DMS 273 treated with DMSO at 0.1 percent for 48 hours (cell line): Measurements from ENCODE around the gene ITSN1.
"Not testable (repeated sequence)": the region's sequence is repeated elsewhere in the genome, so short reads cannot be mapped to it uniquely, and the experiment has no call there.

ENCODE experiments used
- DNase-seq: peaks from one replicate; lab custom pipeline; 2025; lab: John Stamatoyannopoulos, UW

ITSN1 gene

DNA sequence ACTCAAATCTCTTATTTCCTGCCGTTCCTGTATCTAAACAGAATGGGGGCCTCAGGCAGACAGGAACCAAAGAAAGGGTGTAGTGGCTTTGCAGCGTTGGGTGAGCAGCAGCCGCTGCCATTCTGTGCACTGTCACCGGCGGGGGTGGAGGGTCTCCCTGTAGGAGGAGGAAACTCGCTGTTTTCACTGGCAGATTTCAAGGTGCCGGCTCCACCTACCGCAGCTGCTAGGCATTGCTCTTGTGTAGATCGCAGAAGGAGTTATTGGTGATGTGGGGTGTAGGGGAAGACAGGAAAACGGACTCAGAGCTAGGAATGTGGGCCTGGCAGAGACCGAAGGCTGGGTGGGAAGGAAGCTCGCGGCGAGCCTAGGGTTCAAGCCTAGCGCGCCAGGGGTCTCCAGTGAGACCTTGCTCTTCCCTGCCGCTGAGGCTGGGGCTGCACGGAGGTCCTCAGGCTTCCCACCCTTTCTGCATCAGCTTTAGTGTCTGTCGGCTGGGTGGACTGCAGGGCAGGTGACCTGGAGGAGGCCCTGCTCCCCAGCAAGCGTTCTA lies 252.5 kb downstream of the ITSN1 start:
- DNase-seq, result peak; percentile 67

DNA sequence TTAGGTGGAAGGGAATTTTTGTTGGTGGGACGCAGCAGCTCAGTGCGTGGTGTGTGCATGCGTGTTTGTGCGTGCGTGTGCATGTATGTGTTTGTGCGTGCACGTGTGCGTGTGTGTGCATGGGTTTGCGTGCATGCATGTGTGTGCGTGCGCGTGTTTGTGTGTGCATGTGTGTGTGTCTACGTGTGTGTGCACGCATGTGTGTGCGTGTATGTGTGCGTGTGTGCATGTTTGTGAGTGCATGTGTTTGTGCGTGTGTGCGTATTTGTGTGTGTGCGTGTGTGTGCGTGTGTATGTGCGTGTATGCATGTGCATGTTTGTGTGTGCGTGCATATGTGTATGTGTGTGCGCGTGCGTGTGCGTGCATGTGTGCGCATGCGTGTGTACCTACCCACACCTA lies 253.1 kb downstream of the ITSN1 start:
- DNase-seq, result no peak

DNA sequence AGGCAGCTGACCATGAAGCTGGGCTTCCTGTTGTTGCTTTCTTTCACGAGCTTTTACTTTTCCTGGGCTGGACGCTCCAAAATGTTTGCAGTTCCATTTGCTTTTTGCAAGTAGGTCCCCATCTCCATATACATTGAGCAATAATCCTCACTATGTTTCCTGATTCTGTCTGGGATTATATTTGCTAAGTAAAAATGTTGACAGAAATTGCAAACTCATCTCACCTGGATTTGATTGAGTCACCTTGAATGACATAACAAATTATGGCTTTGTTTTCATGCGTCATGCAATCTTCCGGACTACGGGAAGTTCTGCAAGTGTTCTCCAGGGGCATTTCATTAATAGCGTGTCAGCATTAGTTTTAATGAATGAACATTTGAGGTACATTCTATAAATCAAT lies 254.4 kb downstream of the ITSN1 start:
- no peak for DNase-seq

DNA sequence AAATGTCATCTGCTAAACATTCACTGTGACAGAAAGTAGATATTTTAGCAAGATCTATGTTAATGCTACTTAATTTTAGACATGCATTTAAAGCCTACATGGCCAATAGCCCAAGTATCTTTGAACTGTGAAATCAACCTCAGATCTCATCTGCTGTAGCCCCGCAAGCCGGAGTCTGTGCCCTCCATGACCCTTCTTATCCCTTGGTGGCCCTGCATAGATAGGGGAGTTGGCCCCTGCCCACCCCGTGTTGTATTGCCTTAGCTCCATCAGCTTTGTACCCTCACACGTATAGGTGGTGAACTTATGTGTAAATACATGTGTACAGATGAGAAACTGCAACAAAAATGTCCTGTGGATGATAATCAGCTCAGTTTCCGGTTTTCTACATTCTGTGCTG lies 254.8 kb downstream of the ITSN1 start:
- no peak for DNase-seq

DNA sequence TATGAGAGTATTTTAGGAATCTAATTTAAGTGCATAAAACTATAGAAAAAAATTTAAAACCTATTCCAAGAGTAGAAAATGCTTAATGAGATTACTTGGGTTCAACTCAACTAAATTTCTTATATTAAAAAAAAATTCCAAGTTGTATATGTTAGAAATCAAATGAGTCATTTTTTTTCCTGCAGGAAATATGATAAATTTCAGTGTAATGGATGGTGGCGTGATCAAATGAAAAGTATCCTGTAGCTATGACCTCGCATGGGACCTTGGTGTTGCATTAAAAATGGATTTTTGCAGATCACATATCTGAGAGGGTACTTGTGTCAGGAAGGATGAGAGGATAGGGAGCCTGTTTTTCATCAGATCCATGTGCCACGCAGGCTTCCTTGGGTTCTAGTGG lies 255.4 kb downstream of the ITSN1 start:
- DNase-seq, result no peak

DNA sequence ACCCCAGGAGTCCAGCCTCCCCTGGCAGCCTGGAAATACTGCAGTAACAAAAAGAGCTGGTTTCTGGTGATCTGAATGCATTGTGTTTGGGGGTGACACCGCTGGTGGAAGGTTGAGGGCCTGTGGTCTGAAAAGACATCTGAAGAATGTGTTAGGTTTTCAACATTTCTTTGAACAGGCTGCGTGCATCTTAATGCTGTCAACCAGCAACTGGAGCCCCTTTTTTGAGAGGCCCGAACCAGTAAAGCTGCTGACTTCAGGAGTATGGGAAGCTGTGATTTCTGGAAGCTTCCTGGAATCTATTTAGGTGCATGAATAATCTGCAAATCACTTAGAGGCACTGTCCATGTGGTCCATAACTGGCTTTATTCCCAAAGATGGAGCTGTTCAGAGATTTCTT lies 256.3 kb downstream of the ITSN1 start:
- DNase-seq, result no peak

DNA sequence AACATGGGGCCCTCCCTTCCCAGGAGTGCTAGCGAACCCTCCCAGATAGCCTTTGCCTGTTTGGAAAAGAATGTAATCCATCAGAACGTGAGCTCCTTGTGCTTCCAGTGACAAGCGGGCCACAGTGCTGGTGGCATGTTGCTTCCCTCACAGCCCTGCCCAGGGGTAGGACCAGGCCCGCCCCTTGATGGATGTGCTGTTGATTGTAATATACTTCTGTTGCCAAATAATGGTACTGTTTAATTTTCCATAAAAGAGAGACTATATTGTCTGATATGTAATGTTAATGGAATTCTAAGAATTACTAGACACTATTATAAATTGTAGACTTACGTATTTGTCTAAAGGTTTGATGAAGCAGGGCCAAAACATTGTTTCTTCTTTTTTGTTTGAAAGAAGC lies 256.9 kb downstream of the ITSN1 start:
- no peak for DNase-seq

DNA sequence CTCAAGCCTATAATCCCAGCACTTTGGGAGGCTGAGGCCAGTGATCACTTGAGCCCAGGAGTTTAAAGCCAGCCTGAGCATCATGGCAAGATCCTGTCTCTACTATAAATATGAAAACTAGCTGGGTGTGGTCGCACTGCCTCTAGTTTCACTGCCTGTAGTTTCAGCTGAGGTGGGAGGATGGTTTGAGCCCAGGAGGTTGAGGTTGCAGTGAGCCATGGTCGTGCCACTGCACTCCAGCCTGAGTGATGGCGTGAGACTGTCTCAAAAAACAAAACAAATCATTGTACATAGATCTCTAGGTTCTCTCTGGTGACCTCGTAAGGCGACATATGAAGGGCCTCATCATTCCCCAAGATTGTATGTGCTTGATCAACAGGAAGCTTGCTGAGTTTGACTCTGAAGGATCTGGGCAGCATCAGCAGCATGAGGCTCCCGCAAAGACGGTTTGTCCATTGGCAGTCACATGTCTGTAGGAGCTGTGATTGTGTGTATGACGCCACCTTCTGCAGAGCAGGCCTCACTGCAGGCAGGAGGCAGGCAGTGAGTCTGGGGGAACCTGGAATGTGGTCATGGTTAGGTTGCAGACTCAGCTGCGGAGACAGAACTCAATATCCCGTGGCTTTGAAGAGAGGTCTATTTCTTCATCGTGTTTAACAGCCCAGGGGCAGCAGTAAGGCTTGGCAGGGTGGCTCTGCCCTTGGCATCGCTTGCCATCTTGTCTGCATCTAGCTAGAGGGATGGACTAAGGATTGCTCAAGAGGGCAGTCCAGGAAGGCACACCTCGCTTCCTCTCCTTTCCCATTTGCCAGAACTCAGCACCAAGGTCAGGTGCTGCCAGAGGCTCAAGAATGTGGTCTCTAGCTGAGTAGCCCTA lies 259.3 kb downstream of the ITSN1 start:
- DNase-seq, result no peak

DNA sequence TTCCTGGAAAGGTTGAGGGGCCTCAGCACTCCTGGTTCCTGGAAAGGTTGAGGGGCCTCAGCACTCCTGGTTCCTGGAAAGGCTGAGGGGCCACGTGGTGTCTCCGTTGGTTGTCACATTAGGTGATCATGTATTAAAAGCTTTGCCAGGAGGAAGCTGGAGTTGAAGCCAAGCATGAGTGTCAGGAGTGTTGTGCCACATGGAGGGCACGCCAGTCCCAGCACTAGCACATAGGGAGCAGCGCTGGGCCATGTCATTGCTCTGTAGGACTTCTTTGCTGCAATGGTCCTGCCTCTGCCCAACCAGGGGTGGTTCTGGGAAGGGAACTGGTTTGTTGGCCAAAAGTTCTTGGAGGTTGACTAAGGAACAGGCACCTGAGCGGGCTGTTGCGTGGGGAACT lies 260.0 kb downstream of the ITSN1 start:
- no peak for DNase-seq

DNA sequence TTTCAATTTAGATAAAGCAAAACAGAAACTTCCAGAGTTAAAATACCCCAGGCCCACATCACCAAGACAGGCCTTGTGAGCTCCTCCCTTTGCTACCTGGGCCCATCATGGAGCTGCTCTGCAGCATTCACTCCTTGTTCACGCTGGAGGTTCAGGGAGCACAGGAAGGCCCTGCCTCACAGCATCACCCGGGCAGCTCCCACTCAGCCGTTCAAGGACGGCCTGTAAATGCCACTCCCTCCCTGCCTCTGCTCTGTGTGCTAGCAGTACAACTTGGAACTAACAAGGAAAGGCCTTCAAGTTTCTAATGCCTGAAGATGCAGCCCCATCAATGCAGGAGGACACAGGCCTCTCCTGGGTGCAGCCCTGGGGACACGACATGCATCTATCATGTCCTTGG lies 261.7 kb downstream of the ITSN1 start:
- no peak for DNase-seq

DNA sequence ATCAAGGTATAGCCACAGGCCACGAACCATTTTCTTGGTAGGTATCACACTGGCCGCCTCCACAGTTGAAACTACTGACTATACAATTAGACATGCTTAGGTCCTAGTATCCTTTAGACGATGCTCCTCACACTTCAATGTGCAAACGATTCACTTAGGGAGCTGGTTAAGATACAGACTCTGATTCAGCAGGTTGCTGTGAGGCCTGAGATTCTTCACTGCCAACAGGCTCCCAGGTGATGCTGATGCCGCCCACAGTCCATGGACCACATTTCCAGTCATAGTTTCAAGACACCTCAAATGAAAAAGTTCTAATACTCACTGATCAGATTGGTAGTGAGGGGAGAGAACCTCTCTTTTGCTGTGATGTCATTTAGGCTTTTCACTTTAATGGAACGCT lies 266.5 kb downstream of the ITSN1 start:
- no peak for DNase-seq

DNA sequence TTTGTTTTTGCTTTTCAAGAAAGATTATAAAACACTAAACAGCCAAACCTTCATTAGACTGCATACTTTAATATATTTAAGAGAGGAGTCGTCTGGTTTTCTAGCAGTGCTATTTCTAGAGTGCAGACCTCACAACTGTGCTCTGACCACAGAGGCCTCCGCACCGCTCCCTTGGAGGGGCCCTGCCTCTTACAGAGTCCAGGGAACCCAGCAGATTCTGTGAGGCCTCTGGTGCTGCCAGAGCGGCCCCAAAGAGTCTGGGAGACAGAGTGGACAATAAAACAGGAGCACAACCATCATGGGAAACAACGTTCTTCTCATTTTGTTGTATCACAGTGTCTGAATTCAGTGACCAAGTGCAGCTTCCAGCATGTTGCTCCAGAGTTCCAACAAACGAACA lies 267.5 kb downstream of the ITSN1 start:
- no peak for DNase-seq

DNA sequence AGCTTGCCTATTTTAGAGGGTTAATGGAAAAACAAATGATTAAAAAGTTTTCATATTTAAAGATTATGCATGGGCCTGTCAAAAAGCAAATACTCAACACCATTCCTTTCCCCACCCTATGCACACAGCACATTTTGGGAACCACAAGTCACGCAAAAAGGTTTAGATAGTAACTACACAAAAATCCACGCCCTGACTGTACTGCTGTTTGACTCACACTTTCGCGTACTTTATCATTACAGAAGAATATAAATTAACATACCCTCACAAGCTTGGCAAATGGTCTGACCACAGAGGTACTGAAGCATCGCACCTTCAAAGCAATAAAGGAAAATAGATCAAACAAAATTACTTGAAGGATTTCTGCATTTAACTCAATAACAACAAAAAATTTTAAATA lies 271.9 kb downstream of the ITSN1 start:
- no peak for DNase-seq

DNA sequence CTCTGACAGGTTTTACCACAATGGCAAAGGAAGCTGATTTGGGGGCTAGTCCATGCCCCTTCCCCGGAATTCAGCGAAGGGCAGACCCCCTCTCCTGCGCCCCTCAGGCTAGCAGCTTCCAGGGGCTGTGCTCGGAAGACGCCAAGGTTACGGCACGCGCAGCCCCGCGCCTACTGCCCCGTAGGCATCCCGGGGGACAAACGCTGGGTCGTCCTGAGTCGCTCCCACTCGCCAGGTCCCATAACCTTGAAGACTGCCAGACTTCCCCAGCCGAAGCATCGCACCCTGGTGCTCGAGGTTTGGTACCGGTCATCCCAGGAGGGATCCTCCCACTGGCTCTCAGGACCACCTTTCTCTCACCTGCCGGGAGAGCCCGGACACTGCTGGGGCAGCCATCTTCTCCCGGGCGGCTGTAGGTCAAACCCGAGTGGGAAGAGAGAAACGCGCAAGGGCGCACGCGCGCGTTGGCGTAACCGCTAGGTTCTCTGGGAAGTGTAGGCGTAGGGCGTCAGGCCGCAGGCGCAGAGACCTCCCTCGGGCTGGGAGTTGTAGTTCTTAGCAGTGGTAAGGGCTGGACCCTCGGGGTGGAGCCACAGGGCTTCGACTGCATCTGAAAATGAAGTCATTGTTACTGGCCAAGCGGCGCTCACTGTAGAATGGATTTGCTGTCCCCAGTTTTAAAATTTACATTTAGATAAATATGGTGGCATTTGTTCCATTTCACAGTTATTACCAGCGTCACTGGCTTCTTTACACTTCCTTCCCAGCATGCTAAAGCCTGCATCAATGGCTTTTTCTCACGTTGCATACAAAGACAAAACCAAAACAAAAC lies 273.3 kb downstream of the ITSN1 start, which contains the start of gene ATP5PO:
Gene ATP5PO (minus strand): TSS at position 437 of the 832 bp plus-strand sequence. CDS start 41 bp downstream, at position 396.
- DNase-seq, result peak; percentile 94

DNA sequence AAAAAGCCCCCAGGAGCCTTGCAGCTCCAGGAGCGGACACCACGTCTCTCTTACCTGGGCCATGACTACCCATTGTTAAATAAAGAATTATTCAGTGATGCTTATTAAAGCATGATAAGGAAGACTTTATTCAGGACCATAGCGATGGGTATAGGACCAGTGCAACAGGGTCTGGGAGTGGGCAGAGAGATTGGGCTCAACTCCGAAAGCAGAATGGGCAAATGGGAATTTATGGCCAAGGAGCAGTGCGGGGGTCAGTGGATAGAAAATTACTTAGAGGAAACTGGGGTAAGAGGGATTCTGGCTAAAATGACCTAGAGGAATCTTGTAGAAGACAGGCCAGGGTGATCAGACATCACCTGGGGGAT lies 273.9 kb downstream of the ITSN1 start:
- DNase-seq, result no peak

DNA sequence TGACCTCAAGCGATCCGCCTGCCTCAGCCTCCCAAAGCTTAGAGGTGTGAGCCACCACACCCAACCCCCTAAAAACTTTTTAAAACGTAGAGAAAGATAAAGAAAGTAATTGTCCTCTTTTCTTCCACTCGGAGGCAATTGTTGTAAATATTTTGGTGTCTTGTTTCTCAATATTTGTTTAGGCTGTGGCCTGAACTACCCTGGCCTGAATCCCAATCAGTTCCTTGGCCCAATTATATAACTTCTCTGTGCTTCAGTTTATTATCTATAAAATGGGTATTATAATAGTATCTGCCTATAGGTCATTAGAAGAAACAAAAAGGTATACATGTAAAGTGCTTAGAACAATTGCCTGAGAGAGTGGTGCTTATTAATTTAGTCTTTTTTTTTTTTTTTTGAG lies 275.1 kb downstream of the ITSN1 start:
- no peak for DNase-seq

DNA sequence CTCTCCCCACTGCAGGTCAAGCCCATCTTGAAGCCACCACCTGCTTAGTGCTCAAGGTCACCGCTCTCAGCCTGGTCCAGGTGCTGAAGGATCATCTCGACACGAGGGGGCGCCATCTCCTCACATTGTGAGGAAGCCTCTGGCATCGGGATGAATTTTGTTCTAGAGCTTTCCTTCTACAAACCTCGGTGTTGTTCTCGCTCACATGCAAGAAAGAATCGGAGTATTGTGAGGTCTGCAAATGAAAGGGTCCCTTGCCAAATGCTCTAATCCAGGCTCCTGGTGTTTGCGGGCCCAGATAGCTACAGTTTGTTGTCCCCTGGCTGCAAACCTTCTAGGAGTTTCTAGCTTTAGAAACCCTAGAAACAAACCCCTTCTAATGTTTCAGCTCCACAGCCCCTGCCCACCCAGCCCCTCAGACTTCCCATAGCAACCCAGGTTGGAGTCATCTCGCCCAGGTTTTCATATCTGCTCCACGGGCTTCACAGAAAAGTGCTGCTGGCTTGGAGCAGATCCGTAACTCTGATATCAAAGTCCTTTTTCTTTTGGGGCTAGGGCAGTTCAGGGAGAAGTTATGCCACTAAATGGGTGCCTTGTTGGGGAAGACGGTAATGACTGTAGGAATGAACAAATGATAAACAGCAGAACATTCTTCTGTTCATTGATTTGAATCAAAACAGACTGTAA lies 281.9 kb downstream of the ITSN1 start:
- peak; percentile 41 for DNase-seq

DNA sequence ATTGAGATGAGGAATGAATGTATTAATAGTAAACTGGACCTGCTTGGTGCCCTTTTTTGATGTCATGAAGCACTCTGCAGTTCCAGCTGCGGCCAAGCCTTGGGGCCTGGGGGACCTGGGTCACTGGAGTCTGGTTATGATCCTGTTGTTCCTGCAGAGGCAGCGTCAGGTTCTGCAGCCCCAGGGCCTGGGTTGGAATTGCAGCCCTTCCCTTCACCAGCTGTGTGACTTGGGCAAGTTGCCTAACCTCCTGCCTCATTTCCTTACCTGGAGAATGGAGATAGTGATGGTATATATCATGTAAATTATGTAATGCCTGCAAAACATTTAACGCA lies 282.4 kb downstream of the ITSN1 start:
- DNase-seq, result no peak

DNA sequence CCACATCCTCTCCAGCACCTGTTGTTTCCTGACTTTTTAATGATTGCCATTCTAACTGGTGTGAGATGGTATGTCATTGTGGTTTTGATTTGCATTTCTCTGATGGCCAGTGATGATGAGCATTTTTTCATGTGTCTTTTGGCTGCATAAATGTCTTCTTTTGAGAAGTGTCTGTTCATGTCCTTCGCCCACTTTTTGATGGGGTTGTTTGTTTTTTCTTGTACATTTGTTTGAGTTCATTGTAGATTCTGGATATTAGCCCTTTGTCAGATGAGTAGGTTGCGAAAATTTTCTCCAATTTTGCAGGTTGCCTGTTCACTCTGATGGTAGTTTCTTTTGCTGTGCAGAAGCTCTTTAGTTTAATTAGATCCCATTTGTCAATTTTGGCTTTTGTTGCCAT lies 283.9 kb downstream of the ITSN1 start:
- DNase-seq, result not testable (repeated sequence)

DNA sequence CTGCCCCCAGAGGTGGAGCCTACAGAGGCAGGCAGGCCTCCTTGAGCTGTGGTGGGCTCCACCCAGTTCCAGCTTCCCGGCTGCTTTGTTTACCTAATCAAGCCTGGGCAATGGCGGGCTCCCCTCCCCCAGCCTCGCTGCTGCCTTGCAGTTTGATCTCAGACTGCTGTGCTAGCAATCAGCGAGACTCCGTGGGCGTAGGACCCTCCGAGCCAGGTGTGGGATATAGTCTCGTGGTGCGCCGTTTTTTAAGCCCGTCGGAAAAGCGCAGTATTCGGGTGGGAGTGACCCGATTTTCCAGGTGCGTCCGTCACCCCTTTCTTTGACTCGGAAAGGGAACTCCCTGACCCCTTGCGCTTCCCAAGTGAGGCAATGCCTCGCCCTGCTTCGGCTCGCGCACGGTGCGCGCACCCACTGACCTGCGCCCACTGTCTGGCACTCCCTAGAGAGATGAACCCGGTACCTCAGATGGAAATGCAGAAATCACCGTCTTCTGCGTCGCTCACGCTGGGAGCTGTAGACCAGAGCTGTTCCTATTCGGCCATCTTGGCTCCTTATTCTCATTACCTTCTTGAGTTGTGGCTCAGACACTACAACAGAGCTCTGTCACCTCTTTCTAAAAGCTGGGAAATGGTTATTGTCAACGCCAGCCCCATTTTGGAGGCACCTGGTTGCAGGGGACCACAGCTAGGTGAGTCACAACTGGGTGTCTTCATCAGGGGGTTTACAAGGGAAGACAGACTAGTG lies 288.9 kb downstream of the ITSN1 start:
- DNase-seq, result not testable (repeated sequence)

DNA sequence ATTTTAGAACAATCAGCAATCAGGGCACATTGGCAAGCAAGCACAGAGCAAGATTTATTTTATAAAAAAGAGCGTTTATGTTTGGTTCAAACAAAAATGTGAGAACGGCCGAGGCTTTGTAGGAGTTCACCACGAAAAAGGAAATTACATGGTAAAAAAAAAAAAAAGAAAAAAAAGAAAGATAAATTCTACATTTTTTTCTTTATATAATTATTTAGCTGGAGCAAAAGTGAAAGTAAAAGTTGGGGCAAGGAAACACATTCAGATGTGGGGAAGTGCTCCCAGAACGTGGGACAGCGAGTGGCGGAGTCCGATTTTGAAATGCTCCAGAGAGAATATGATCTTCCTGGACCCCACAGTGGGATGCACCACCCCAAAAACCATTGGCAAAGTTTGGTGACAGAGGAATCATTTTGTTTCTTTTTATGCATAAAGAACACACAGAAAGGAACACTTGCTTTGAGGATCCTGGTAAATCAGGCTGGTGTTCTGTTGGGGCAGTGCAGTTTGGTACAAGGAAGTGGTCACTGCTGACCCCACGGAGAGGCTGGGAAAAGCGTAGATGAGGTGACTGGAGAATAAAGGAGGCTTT lies 289.6 kb downstream of the ITSN1 start:
- DNase-seq, result no peak
